Mesothelial cell of epicardium (in vitro differentiated cells): ENCODE measurements around the gene RADX. TPM values are rescaled to one million over a fixed set of nuclear protein-coding genes. Genes with fewer than 3 reads are reported as not detected.

Experiments used
- DNase-seq, 2 experiments: peaks; one replicate each; pipeline ENCODE4 v3.0.0; 2021; ENCODE audit warnings: low spot score in 2 of 2; ENCODE audit not compliant: unreplicated experiment in 2 of 2
- H3K27ac Mint-ChIP-seq: 2 replicates; pipeline ENCODE4 v1.8.0; 2021; ENCODE audit warnings: mixed read lengths
- H3K27me3 Mint-ChIP-seq: 2 replicates; pipeline ENCODE4 v1.8.0; 2021; ENCODE audit warnings: low read depth, mixed read lengths
- H3K36me3 Mint-ChIP-seq: 2 replicates; pipeline ENCODE4 v1.8.0; 2021; ENCODE audit warnings: mixed read lengths
- H3K4me1 Mint-ChIP-seq: 2 replicates; pipeline ENCODE4 v1.8.0; 2021; ENCODE audit warnings: mixed read lengths
- H3K4me3 Mint-ChIP-seq: 2 replicates; pipeline ENCODE4 v1.8.0; 2021; ENCODE audit warnings: mild to moderate bottlenecking, moderate library complexity, mixed read lengths
- H3K9me3 Mint-ChIP-seq: 2 replicates; pipeline ENCODE4 v1.8.0; 2021; ENCODE audit warnings: mixed read lengths
- CTCF ChIP-seq: fragments of 200-600 bp; sonication (generic); IDR thresholded peaks from one replicate; pipeline ENCODE4 v1.5.0; 2021; ENCODE audit warnings: antibody characterized with exemption; ENCODE audit not compliant: unreplicated experiment
- total RNA-seq: library from RNA; stranded (reverse); gene quantifications from 3 replicates; pipeline ENCODE4 v1.2.1, GENCODE V29; 2021

The RADX gene
- total RNA-seq, 1 donor from 2014 or later, result 1.8 TPM

- no peaks in the 10 kb centered on the region for H3K36me3 Mint-ChIP-seq
- H3K27me3 Mint-ChIP-seq, result no peaks in the 10 kb centered on the region
- TF ChIP-seq CTCF, result no peak
- no peak overlapping the region for H3K4me3 Mint-ChIP-seq
- no peaks in the 10 kb centered on the region for H3K4me1 Mint-ChIP-seq
- no peak overlapping the region for H3K27ac Mint-ChIP-seq
- peaks cover 11% of the 10 kb centered on the region for H3K9me3 Mint-ChIP-seq
- no peak for DNase-seq
These were observed 23.0 kb upstream of the RADX start for GRCh38 chrX:106588801-106589200.

- Mint-ChIP-seq H3K4me3 (no peak overlapping the region), H3K27me3 (no peaks in the 10 kb centered on the region), H3K4me1 (no peaks in the 10 kb centered on the region), H3K36me3 (no peaks in the 10 kb centered on the region), H3K9me3 (peaks cover 31% of the 10 kb centered on the region), H3K27ac (no peak overlapping the region)
- DNase-seq, result no peak
- TF ChIP-seq CTCF, result no peak
These were observed 12.4 kb upstream of the RADX start for GRCh38 chrX:106599411-106599810.

- TF ChIP-seq CTCF, result no peak
- Mint-ChIP-seq H3K27ac (no peak overlapping the region), H3K4me1 (peaks cover under 1% of the 10 kb centered on the region), H3K27me3 (peaks cover 22% of the 10 kb centered on the region), H3K36me3 (no peaks in the 10 kb centered on the region), H3K9me3 (peaks cover 17% of the 10 kb centered on the region), H3K4me3 (no peak overlapping the region)
- DNase-seq, result no peak
These were observed 5.2 kb upstream of the RADX start for GRCh38 chrX:106606571-106606970.

GRCh38 chrX:106608016-106608415, 3.8 kb upstream of the RADX start:
- Mint-ChIP-seq H3K9me3 (peaks cover 13% of the 10 kb centered on the region), H3K4me1 (peaks cover 9% of the 10 kb centered on the region), H3K36me3 (no peaks in the 10 kb centered on the region), H3K4me3 (no peak overlapping the region), H3K27ac (no peak overlapping the region), H3K27me3 (peaks cover 33% of the 10 kb centered on the region)
- TF ChIP-seq CTCF, result no peak
- no peak for DNase-seq

GRCh38 chrX:106611317-106611678, 480 bp upstream of the RADX start:
- Mint-ChIP-seq H3K9me3 (no peaks in the 10 kb centered on the region), H3K36me3 (no peaks in the 10 kb centered on the region), H3K4me3 (peak overlapping the region; percentile 80), H3K27me3 (peaks cover 43% of the 10 kb centered on the region), H3K4me1 (peaks cover 9% of the 10 kb centered on the region), H3K27ac (no peak overlapping the region)
- no peak for DNase-seq
- no peak for TF ChIP-seq CTCF

- no peak for DNase-seq
- H3K27me3 Mint-ChIP-seq, result peaks cover 43% of the 10 kb centered on the region
- H3K36me3 Mint-ChIP-seq, result no peaks in the 10 kb centered on the region
- H3K4me3 Mint-ChIP-seq, result peak overlapping the region; percentile 80
- no peaks in the 10 kb centered on the region for H3K9me3 Mint-ChIP-seq
- no peak overlapping the region for H3K27ac Mint-ChIP-seq
- no peak for TF ChIP-seq CTCF
- peaks cover 9% of the 10 kb centered on the region for H3K4me1 Mint-ChIP-seq
These were observed 600 bp downstream of the RADX start for GRCh38 chrX:106612393-106612763.
